Measurements from ENCODE around the gene TANGO6. TPM values are rescaled to one million over a fixed set of nuclear protein-coding genes. Genes with fewer than 3 reads are reported as not detected.

Gene TANGO6
- total RNA-seq, 2 donors from 2014 or later: 9.6 to 15.3 TPM

GRCh38 chr16:69039333-69039941 is 196.1 kb downstream of the TANGO6 start:
- Mint-ChIP-seq H3K36me3 (ENCODE audit: low read depth) (peaks cover 14% of the 10 kb centered on the region), H3K27ac (no peak overlapping the region), H3K27me3 (ENCODE audit: insufficient read depth) (no peaks in the 10 kb centered on the region), H3K4me3 (no peak overlapping the region), H3K9me3 (peaks cover 10% of the 10 kb centered on the region), H3K4me1 (no peaks in the 10 kb centered on the region)
- Histone ChIP-seq H3K4me3 (ENCODE audit: low read length) (no peak overlapping the region), H3K36me3 (ENCODE audit: control insufficient read depth, insufficient read depth, low read length) (peaks cover 6% of the 10 kb centered on the region), H3K9ac (ENCODE audit: extremely low read depth, low read length, poor library complexity, severe bottlenecking) (no peak overlapping the region), H3K27ac (ENCODE audit: low read depth, low read length) (no peak overlapping the region), H3K9me3 (ENCODE audit: control insufficient read depth, low read length) (peaks cover 10% of the 10 kb centered on the region), H3K4me1 (ENCODE audit: control insufficient read depth, insufficient read depth, low read length) (no peaks in the 10 kb centered on the region), H3K27me3 (ENCODE audit: control insufficient read depth, insufficient read depth, low read length, poor library complexity, severe bottlenecking) (no peaks in the 10 kb centered on the region)
- TF ChIP-seq CTCF (conservative IDR thresholded peaks at IDR 0.05): no peak
- DNase-seq: no peak
- WGBS, 2 experiments (ENCODE audit: insufficient coverage in 1 of 2, insufficient read length in 1 of 2): 93 to 94% methylated on average over 2 to 4 of the region's 4 CpGs

GRCh38 chr16:69040144-69040909 is 197.0 kb downstream of the TANGO6 start:
- H3K4me3 ChIP-seq (ENCODE audit: low read length): no peak overlapping the region
- H3K9me3 ChIP-seq (ENCODE audit: control insufficient read depth, low read length): peaks cover 10% of the 10 kb centered on the region
- no peaks in the 10 kb centered on the region for H3K27me3 Mint-ChIP-seq (ENCODE audit: insufficient read depth)
- no peak overlapping the region for H3K4me3 Mint-ChIP-seq
- no peak for TF ChIP-seq CTCF (conservative IDR thresholded peaks at IDR 0.05)
- WGBS, 2 experiments (ENCODE audit: insufficient coverage in 1 of 2, insufficient read length in 1 of 2): 90 to 98% methylated on average over 6 of the region's 6 CpGs
- no peaks in the 10 kb centered on the region for H3K4me1 ChIP-seq (ENCODE audit: control insufficient read depth, insufficient read depth, low read length)
- no peak overlapping the region for H3K9ac ChIP-seq (ENCODE audit: extremely low read depth, low read length, poor library complexity, severe bottlenecking)
- H3K27me3 ChIP-seq (ENCODE audit: control insufficient read depth, insufficient read depth, low read length, poor library complexity, severe bottlenecking): no peaks in the 10 kb centered on the region
- H3K36me3 Mint-ChIP-seq (ENCODE audit: low read depth): peaks cover 14% of the 10 kb centered on the region
- DNase-seq: no peak
- peaks cover 6% of the 10 kb centered on the region for H3K36me3 ChIP-seq (ENCODE audit: control insufficient read depth, insufficient read depth, low read length)
- H3K4me1 Mint-ChIP-seq: no peaks in the 10 kb centered on the region
- peaks cover 10% of the 10 kb centered on the region for H3K9me3 Mint-ChIP-seq
- H3K27ac ChIP-seq (ENCODE audit: low read depth, low read length): no peak overlapping the region
- no peak overlapping the region for H3K27ac Mint-ChIP-seq

GRCh38 chr16:69048328-69049120 is 205.2 kb downstream of the TANGO6 start:
- Histone ChIP-seq H3K4me1 (ENCODE audit: control insufficient read depth, insufficient read depth, low read length) (no peaks in the 10 kb centered on the region), H3K27ac (ENCODE audit: low read depth, low read length) (no peak overlapping the region), H3K9me3 (ENCODE audit: control insufficient read depth, low read length) (no peaks in the 10 kb centered on the region), H3K27me3 (ENCODE audit: control insufficient read depth, insufficient read depth, low read length, poor library complexity, severe bottlenecking) (no peaks in the 10 kb centered on the region), H3K4me3 (ENCODE audit: low read length) (no peak overlapping the region), H3K36me3 (ENCODE audit: control insufficient read depth, insufficient read depth, low read length) (no peaks in the 10 kb centered on the region), H3K9ac (ENCODE audit: extremely low read depth, low read length, poor library complexity, severe bottlenecking) (no peak overlapping the region)
- no peaks in the 10 kb centered on the region for H3K9me3 Mint-ChIP-seq
- H3K27me3 Mint-ChIP-seq (ENCODE audit: insufficient read depth): no peaks in the 10 kb centered on the region
- TF ChIP-seq CTCF (conservative IDR thresholded peaks at IDR 0.05): no peak
- H3K27ac Mint-ChIP-seq: no peak overlapping the region
- H3K4me1 Mint-ChIP-seq: no peaks in the 10 kb centered on the region
- 90 to 93% methylated on average over 3 to 4 of the region's 4 CpGs for WGBS, 2 experiments (ENCODE audit: insufficient coverage in 1 of 2, insufficient read length in 1 of 2)
- DNase-seq: no peak
- H3K4me3 Mint-ChIP-seq: no peak overlapping the region
- H3K36me3 Mint-ChIP-seq (ENCODE audit: low read depth): no peaks in the 10 kb centered on the region
